Loucy (cell line): ENCODE measurements around the gene CCDC6.

ENCODE experiments used
- H2AFZ ChIP-seq: fragments of 200-600 bp; sonication (generic); 2 replicates; pipeline ENCODE4 v1.6.0; 2016; ENCODE audit warnings: antibody characterized with exemption, mild to moderate bottlenecking, low read length, moderate library complexity
- H3F3A ChIP-seq: fragments of 200-600 bp; 2 replicates; pipeline ENCODE4 v1.6.0; 2016; ENCODE audit warnings: antibody characterized with exemption, low read depth, mild to moderate bottlenecking
- H3K27me3 ChIP-seq: fragments of 200-600 bp; sonication (generic); 2 replicates; pipeline ENCODE4 v1.6.1; 2014; ENCODE audit warnings: low read length, mild to moderate bottlenecking; ENCODE audit not compliant: insufficient read depth, poor library complexity, severe bottlenecking
- H3K36me3 ChIP-seq: fragments of 200-600 bp; sonication (generic); 2 replicates; pipeline ENCODE4 v1.6.1; 2016; ENCODE audit warnings: low read length; ENCODE audit not compliant: insufficient read depth
- H3K4me1 ChIP-seq: fragments of 200-600 bp; sonication (generic); 2 replicates; pipeline ENCODE4 v1.5.1; 2014; ENCODE audit warnings: low read length, mild to moderate bottlenecking; ENCODE audit not compliant: insufficient read depth, poor library complexity, severe bottlenecking
- H3K4me2 ChIP-seq: fragments of 200-600 bp; sonication (generic); 2 replicates; pipeline ENCODE4 v1.6.0; 2014; ENCODE audit warnings: antibody characterized with exemption, low read length, low read depth, mild to moderate bottlenecking; ENCODE audit not compliant: poor library complexity, severe bottlenecking
- H3K4me3 ChIP-seq: fragments of 200-600 bp; sonication (generic); 2 replicates; pipeline ENCODE4 v1.5.1; 2014; ENCODE audit warnings: low read length, mild to moderate bottlenecking, mixed read lengths; ENCODE audit not compliant: poor library complexity, severe bottlenecking
- H3K79me2 ChIP-seq: fragments of 200-600 bp; sonication (generic); 2 replicates; pipeline ENCODE4 v1.6.1; 2014; ENCODE audit warnings: low read length; ENCODE audit not compliant: insufficient read depth
- H3K9ac ChIP-seq: fragments of 200-600 bp; sonication (generic); 2 replicates; pipeline ENCODE4 v1.6.0; 2014; ENCODE audit warnings: mild to moderate bottlenecking, low read depth, low read length, moderate library complexity; ENCODE audit not compliant: poor library complexity, severe bottlenecking
- H3K9me2 ChIP-seq: fragments of 200-600 bp; sonication (generic); replicated peaks from 2 replicates; pipeline ENCODE4 v1.6.1; 2016; ENCODE audit warnings: low read depth, low read length, mixed read lengths
- H3K9me3 ChIP-seq: fragments of 200-600 bp; sonication (generic); 2 replicates; pipeline ENCODE4 v1.6.1; 2014; ENCODE audit warnings: mild to moderate bottlenecking, antibody characterized with exemption, low read length, low read depth; ENCODE audit not compliant: insufficient read depth
- H4K20me1 ChIP-seq: fragments of 200-600 bp; sonication (generic); 2 replicates; pipeline ENCODE4 v1.6.0; 2014; ENCODE audit warnings: antibody characterized with exemption, low read length, mild to moderate bottlenecking; ENCODE audit not compliant: insufficient read depth, poor library complexity, severe bottlenecking
- CTCF ChIP-seq: fragments of 200-600 bp; sonication (generic); conservative IDR thresholded peaks from 2 replicates; pipeline ENCODE4 v1.5.1; 2014; ENCODE audit warnings: mild to moderate bottlenecking, antibody characterized with exemption, low read length
- EZH2phosphoT487 ChIP-seq: fragments of 200-600 bp; IDR thresholded peaks from 2 replicates; pipeline ENCODE4 v1.6.1; 2018; ENCODE audit warnings: antibody characterized with exemption, mild to moderate bottlenecking, moderate library complexity, borderline replicate concordance

Gene CCDC6

GRCh38 chr10:59917922-59918321 lies 11.6 kb upstream of the CCDC6 start:
- Histone ChIP-seq H2AFZ (no peak overlapping the region), H3K27me3 (no peaks in the 10 kb centered on the region), H3K9me2 (no peaks in the 10 kb centered on the region), H3K9me3 (0 out of 2 replicates have a peak, but pooled peaks cover 5% of the 10 kb centered on the region), H3F3A (no peaks in the 10 kb centered on the region), H3K4me3 (no peak overlapping the region), H3K9ac (no peak overlapping the region), H3K4me2 (no peak overlapping the region), H4K20me1 (no peaks in the 10 kb centered on the region), H3K4me1 (no peaks in the 10 kb centered on the region), H3K79me2 (no peaks in the 10 kb centered on the region), H3K36me3 (no peaks in the 10 kb centered on the region)
- no peak for TF ChIP-seq EZH2phosphoT487
- TF ChIP-seq CTCF: no peak

GRCh38 chr10:59913547-59914237 lies 7.3 kb upstream of the CCDC6 start:
- no peaks in the 10 kb centered on the region for H4K20me1 ChIP-seq
- no peaks in the 10 kb centered on the region for H3F3A ChIP-seq
- 0 out of 2 replicates have a peak, but pooled peaks cover 5% of the 10 kb centered on the region for H3K9me3 ChIP-seq
- H3K4me3 ChIP-seq: no peak overlapping the region
- H3K9me2 ChIP-seq: no peaks in the 10 kb centered on the region
- no peak overlapping the region for H2AFZ ChIP-seq
- H3K36me3 ChIP-seq: no peaks in the 10 kb centered on the region
- TF ChIP-seq CTCF: no peak
- TF ChIP-seq EZH2phosphoT487: no peak
- H3K4me2 ChIP-seq: no peak overlapping the region
- H3K27me3 ChIP-seq: no peaks in the 10 kb centered on the region
- peaks cover 3% of the 10 kb centered on the region for H3K4me1 ChIP-seq
- no peaks in the 10 kb centered on the region for H3K79me2 ChIP-seq
- no peak overlapping the region for H3K9ac ChIP-seq

GRCh38 chr10:59910867-59911266 lies 4.5 kb upstream of the CCDC6 start:
- Histone ChIP-seq H3K4me2 (no peak overlapping the region), H3F3A (no peaks in the 10 kb centered on the region), H2AFZ (0 out of 2 replicates have a peak overlapping the region, but pooled peaks have one; percentile 35), H3K9ac (no peak overlapping the region), H3K4me1 (peaks cover 19% of the 10 kb centered on the region), H4K20me1 (peaks cover 3% of the 10 kb centered on the region), H3K79me2 (peaks cover 3% of the 10 kb centered on the region), H3K27me3 (no peaks in the 10 kb centered on the region), H3K9me3 (0 out of 2 replicates have a peak, but pooled peaks cover 5% of the 10 kb centered on the region), H3K4me3 (no peak overlapping the region), H3K36me3 (no peaks in the 10 kb centered on the region), H3K9me2 (no peaks in the 10 kb centered on the region)
- TF ChIP-seq EZH2phosphoT487 (no peak), CTCF (no peak)
